Sigmoid colon (tissue), 7 donors: Measurements from ENCODE around the gene GPC5. TPM values are rescaled to one million over a fixed set of nuclear protein-coding genes. Genes with fewer than 3 reads are reported as not detected.

Experiments
- DNase-seq: peaks from one replicate; pipeline ENCODE4 v3.0.0-alpha.2; 2019
- H3K27ac ChIP-seq, 4 donors: fragments of 200-600 bp; sonication (generic); one replicate each; pipeline ENCODE4 v1.5.1; 2016 to 2019; ENCODE audit warnings: mild to moderate bottlenecking in 1 of 4
- H3K27me3 ChIP-seq, 3 donors: fragments of 200-600 bp; sonication (generic); one replicate each; pipeline ENCODE4 v1.5.1; 2019; ENCODE audit warnings: mild to moderate bottlenecking in 1 of 3
- H3K36me3 ChIP-seq, 4 donors: fragments of 200-600 bp; sonication (generic); one replicate each; pipeline ENCODE4 v1.5.1; 2016 to 2019
- H3K4me1 ChIP-seq, 4 donors: fragments of 200-600 bp; sonication (generic); one replicate each; pipeline ENCODE4 v1.5.1; 2017 to 2019
- H3K4me3 ChIP-seq, 4 donors: fragments of 200-600 bp; sonication (generic); one replicate each; pipeline ENCODE4 v1.5.1; 2017 to 2019; ENCODE audit warnings: mild to moderate bottlenecking in 2 of 4, moderate library complexity in 1 of 4
- H3K9me3 ChIP-seq, 4 donors: fragments of 200-600 bp in 3 of 4; sonication (generic) in 3 of 4; one replicate each; pipeline versions ENCODE4 v1.5.1 to v1.6.1; 2013 to 2019
- EP300 ChIP-seq, 4 donors: sonication (generic); formaldehyde crosslinking; IDR thresholded peaks; one replicate each; pipeline ENCODE4 v1.6.1; 2017; ENCODE audit warnings: antibody characterized with exemption in 4 of 4
- POLR2A ChIP-seq, 2 donors: fragments of 450-650 bp; IDR thresholded peaks; one replicate each; pipeline ENCODE4 v1.6.1; 2016; ENCODE audit warnings: antibody characterized with exemption in 2 of 2, mild to moderate bottlenecking in 2 of 2, moderate library complexity in 2 of 2
- POLR2AphosphoS5 ChIP-seq, 4 donors: sonication (generic); formaldehyde crosslinking; IDR thresholded peaks; one replicate each; pipeline ENCODE4 v1.6.1; 2017; ENCODE audit warnings: antibody characterized with exemption in 4 of 4
- WGBS, 2 donors: extraction: QIAGEN DNeasy Blood & Tissue Kit; methylation state at CpG; one replicate each; pipeline ENCODE4 v1.1.7; 2013; 5-methylcytosine and 5-hydroxymethylcytosine counted together
- intact Hi-C: fragments of 100-400 bp; cut with DNase I; formaldehyde crosslinking; loops from one replicate; pipeline ENCODE4 v1.15.1; 2023
- polyA plus RNA-seq, 3 donors: library from polyadenylated mRNA; stranded (reverse); fragments of 200-250 nt; gene quantifications; one replicate each; pipeline ENCODE4 v1.2.3, GENCODE V29; 2013
- total RNA-seq, 4 donors: library from RNA; depleted of rRNA; stranded (reverse); fragments of >200 nt; gene quantifications; one replicate each; pipeline ENCODE4 v1.1.0, GENCODE V29; 2016
- TF ChIP-seq, protein P1 (sequence below), 4 experiments: fragments of 450-650 bp in 3 of 4; fragments of 200-600 bp in 1 of 4; IDR thresholded peaks; one replicate each; pipeline ENCODE4 v1.5.1; 2016 to 2019; ENCODE audit warnings: antibody characterized with exemption in 4 of 4, mild to moderate bottlenecking in 3 of 4, moderate library complexity in 2 of 4
- donor health status: healthy with polysubstance abuse.
- donor health status: Bipolar disorder and iron deficiency.
- donor health status: healthy.

Gene GPC5
- total and polyA plus RNA-seq, 7 donors = 0.39 to 3.9 (median 2.9) TPM; not detected in 2

DNA sequence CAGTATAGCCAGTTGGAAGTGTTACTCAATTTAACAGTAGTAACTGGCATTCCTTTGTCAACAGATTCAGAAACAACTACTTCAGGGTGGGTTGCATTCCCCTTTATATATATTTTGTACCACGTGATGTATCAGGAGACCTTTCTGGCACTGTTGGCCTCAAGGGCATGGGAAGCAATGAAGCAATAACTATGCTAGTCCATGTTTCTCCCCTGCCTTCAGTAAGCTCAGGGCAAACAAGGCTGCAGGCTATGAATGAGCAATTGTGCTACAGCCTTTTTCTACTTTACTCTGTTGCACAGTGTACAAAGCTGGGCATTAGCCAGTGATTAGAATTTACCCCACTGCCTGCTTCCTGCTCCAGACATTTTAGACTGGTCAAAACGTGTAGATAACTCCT, 348.8 kb downstream of the GPC5 start:
- H3K27me3 ChIP-seq = no peaks in the 10 kb centered on the region
- H3K4me1 ChIP-seq = no peaks in the 10 kb centered on the region
- TF ChIP-seq POLR2AphosphoS5 (IDR thresholded peaks at IDR 0.05) (no peak), POLR2A (IDR thresholded peaks at IDR 0.05) (no peak), EP300 (IDR thresholded peaks at IDR 0.05) (no peak)
- TF ChIP-seq, protein P1, sequence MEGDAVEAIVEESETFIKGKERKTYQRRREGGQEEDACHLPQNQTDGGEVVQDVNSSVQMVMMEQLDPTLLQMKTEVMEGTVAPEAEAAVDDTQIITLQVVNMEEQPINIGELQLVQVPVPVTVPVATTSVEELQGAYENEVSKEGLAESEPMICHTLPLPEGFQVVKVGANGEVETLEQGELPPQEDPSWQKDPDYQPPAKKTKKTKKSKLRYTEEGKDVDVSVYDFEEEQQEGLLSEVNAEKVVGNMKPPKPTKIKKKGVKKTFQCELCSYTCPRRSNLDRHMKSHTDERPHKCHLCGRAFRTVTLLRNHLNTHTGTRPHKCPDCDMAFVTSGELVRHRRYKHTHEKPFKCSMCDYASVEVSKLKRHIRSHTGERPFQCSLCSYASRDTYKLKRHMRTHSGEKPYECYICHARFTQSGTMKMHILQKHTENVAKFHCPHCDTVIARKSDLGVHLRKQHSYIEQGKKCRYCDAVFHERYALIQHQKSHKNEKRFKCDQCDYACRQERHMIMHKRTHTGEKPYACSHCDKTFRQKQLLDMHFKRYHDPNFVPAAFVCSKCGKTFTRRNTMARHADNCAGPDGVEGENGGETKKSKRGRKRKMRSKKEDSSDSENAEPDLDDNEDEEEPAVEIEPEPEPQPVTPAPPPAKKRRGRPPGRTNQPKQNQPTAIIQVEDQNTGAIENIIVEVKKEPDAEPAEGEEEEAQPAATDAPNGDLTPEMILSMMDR (IDR thresholded peaks at IDR 0.05) = no peak
- no peak overlapping the region for H3K4me3 ChIP-seq
- intact Hi-C loops = no loop called here
- 35 to 49% methylated on average over 2 of the region's 2 CpGs for WGBS, 2 donors
- peaks cover 0 to 2% (median 0%) of the 10 kb centered on the region in 4 donors for H3K9me3 ChIP-seq
- H3K27ac ChIP-seq = no peak overlapping the region
- no peaks in the 10 kb centered on the region for H3K36me3 ChIP-seq
- DNase-seq = no peak

DNA sequence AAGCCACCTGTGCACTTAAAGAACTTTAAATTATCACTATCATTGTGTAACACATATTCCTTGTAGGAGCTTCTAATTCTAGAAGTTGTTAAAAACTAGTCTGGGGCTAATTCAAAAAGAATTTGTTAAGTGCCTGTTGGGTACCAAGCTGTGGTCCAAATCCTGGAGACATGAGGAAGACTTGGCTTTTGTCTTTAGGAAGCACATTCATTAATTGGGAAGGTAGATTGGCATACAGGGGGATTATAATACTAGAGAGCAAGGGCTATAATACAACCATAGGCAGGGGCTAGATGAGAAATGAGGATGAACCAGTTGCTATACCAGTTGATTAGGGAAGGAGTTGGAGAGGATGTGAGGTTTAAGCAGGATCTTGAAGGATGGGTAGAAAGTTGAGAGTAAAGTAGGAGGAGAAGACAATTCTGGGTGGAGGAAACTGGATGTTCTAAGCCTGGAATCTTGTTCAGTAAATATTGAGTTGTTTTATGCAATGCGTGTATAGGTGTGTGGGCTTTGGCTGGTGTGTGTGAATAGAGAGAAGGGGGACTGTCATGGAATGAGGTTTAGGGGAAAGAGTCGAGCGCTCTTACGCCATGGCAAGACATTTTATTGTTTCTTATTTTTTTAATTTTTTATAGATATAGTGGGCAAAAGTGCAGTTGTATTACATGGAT, 350.1 kb downstream of the GPC5 start:
- Histone ChIP-seq H3K4me3 (no peak overlapping the region), H3K9me3 (peaks cover 0 to 2% (median 0%) of the 10 kb centered on the region in 4 donors), H3K27ac (no peak overlapping the region), H3K36me3 (no peaks in the 10 kb centered on the region), H3K4me1 (no peaks in the 10 kb centered on the region), H3K27me3 (no peaks in the 10 kb centered on the region)
- 96 to 97% methylated on average over 4 of the region's 4 CpGs for WGBS, 2 donors
- DNase-seq = no peak
- intact Hi-C loops = no loop called here
- TF ChIP-seq EP300 (IDR thresholded peaks at IDR 0.05) (no peak), POLR2A (IDR thresholded peaks at IDR 0.05) (no peak), POLR2AphosphoS5 (IDR thresholded peaks at IDR 0.05) (no peak)
- TF ChIP-seq, protein P1 (IDR thresholded peaks at IDR 0.05) = no peak

DNA sequence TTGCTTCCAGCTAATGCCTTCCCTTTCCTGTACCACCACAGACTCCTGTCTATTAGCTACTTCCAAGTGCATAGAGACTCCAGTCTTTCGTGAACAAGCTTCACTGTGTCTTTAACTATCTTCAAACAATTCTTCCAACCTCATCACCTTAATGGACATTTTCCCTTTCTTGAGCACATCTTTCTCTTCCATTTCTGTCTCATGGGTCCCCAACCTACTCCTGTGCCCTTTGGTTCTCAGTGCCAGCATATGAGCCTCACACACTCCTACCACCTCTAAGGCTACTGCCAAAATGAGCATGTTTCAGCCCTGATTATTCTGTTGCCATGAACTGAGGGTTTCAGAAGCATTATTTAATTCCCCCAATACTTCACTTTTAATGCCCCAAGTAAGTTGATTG, 360.3 kb downstream of the GPC5 start:
- H3K27ac ChIP-seq = no peak overlapping the region
- no peaks in the 10 kb centered on the region for H3K9me3 ChIP-seq
- H3K4me3 ChIP-seq = no peak overlapping the region
- 81 to 86% methylated on average over 1 of the region's 1 CpG for WGBS, 2 donors
- intact Hi-C loops = no loop called here
- no peak for DNase-seq
- H3K27me3 ChIP-seq = no peaks in the 10 kb centered on the region
- H3K4me1 ChIP-seq = no peaks in the 10 kb centered on the region
- TF ChIP-seq POLR2A (IDR thresholded peaks at IDR 0.05) = no peak
- TF ChIP-seq POLR2AphosphoS5 (IDR thresholded peaks at IDR 0.05) = no peak
- no peak for TF ChIP-seq EP300 (IDR thresholded peaks at IDR 0.05)
- TF ChIP-seq, protein P1 (IDR thresholded peaks at IDR 0.05) = no peak
- no peaks in the 10 kb centered on the region for H3K36me3 ChIP-seq

DNA sequence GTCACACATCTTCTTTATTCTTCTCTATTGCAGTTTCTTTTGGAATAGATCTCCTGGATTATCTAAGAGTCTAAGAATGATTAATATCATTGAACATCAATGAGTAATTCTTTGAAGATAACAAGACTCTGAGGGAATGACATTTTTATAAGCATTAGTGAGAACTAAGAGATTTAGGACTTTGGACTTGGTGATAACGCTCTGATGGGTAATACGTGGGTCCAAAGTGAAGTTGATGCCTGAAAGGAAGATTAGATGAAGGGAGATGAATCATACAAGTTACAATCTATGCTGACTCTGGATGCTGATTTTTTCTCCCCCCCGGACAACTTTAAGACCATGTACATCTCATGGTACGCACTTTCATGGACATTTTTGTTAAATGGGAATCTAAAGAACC, 364.5 kb downstream of the GPC5 start:
- H3K27me3 ChIP-seq = no peaks in the 10 kb centered on the region
- intact Hi-C loops = no loop called here
- no peak overlapping the region for H3K4me3 ChIP-seq
- no peak for DNase-seq
- no peaks in the 10 kb centered on the region for H3K9me3 ChIP-seq
- no peaks in the 10 kb centered on the region for H3K36me3 ChIP-seq
- no peaks in the 10 kb centered on the region for H3K4me1 ChIP-seq
- TF ChIP-seq, protein P1 (IDR thresholded peaks at IDR 0.05) = no peak
- no peak for TF ChIP-seq POLR2A (IDR thresholded peaks at IDR 0.05)
- no peak for TF ChIP-seq EP300 (IDR thresholded peaks at IDR 0.05)
- TF ChIP-seq POLR2AphosphoS5 (IDR thresholded peaks at IDR 0.05) = no peak
- no peak overlapping the region for H3K27ac ChIP-seq
- 60 to 81% methylated on average over 4 of the region's 4 CpGs for WGBS, 2 donors

DNA sequence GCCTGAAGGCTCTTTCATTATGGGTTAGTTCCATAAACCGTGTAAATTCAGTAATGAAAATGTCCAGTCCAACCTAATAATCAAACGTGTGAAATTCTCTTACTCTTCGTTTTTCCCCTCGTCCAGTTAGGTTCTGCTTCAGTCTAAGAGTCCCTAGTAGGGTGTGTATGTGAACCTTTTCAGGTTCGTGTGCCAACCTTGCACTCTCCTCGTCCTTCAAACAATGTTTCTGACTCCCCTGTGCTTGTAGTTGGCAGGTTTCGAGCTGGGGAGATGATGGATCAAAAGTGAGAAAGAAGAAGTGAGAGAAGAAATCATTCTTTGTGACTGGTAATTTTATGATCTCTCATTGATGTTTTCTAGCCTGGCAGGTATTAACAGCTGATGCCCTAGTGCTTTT, 366.1 kb downstream of the GPC5 start:
- WGBS, 2 donors = 74 to 81% methylated on average over 7 of the region's 7 CpGs
- Histone ChIP-seq H3K27ac (no peak overlapping the region), H3K27me3 (no peaks in the 10 kb centered on the region), H3K9me3 (no peaks in the 10 kb centered on the region), H3K4me3 (no peak overlapping the region), H3K36me3 (no peaks in the 10 kb centered on the region), H3K4me1 (no peaks in the 10 kb centered on the region)
- no peak for DNase-seq
- intact Hi-C loops = no loop called here
- TF ChIP-seq POLR2A (IDR thresholded peaks at IDR 0.05) (no peak), POLR2AphosphoS5 (IDR thresholded peaks at IDR 0.05) (no peak), EP300 (IDR thresholded peaks at IDR 0.05) (no peak)
- TF ChIP-seq, protein P1 (IDR thresholded peaks at IDR 0.05) = no peak
